GM23248 (cell line): ENCODE measurements around the gene TSPYL2. TPM values are rescaled to one million over a fixed set of nuclear protein-coding genes. Genes with fewer than 3 reads are reported as not detected.

Experiments used
- DNase-seq: peaks from one replicate; pipeline ENCODE4 v3.0.0-alpha.2; 2015
- H2AFZ ChIP-seq: fragments of 200-600 bp; sonication (generic); 2 replicates; pipeline ENCODE4 v1.6.1; 2016; ENCODE audit warnings: antibody characterized with exemption
- H3F3A ChIP-seq: fragments of 200-600 bp; sonication (generic); 2 replicates; pipeline ENCODE4 v1.6.1; 2016; ENCODE audit warnings: mild to moderate bottlenecking, antibody characterized with exemption, mixed run types; ENCODE audit not compliant: insufficient read depth
- H3K27ac ChIP-seq: fragments of 200-600 bp; sonication (generic); 2 replicates; pipeline ENCODE4 v1.5.1; 2016; ENCODE audit warnings: mild to moderate bottlenecking
- H3K27me3 ChIP-seq: fragments of 200-600 bp; sonication (generic); replicated peaks from 2 replicates; pipeline ENCODE4 v1.6.1; 2016; ENCODE audit warnings: mild to moderate bottlenecking; ENCODE audit not compliant: insufficient read depth
- H3K36me3 ChIP-seq: fragments of 200-600 bp; sonication (generic); 2 replicates; pipeline ENCODE4 v1.6.1; 2016; ENCODE audit warnings: low read depth, mild to moderate bottlenecking
- H3K4me1 ChIP-seq: fragments of 200-600 bp; sonication (generic); 2 replicates; pipeline ENCODE4 v1.6.1; 2016; ENCODE audit warnings: mild to moderate bottlenecking; ENCODE audit not compliant: insufficient read depth
- H3K4me2 ChIP-seq: fragments of 200-600 bp; sonication (generic); one replicate; pipeline ENCODE4 v1.6.1; 2016; ENCODE audit warnings: mild to moderate bottlenecking; ENCODE audit not compliant: unreplicated experiment
- H3K4me3 ChIP-seq: fragments of 200-600 bp; sonication (generic); 2 replicates; pipeline ENCODE4 v1.5.1; 2016; ENCODE audit warnings: mild to moderate bottlenecking
- H3K79me2 ChIP-seq: fragments of 200-600 bp; sonication (generic); 2 replicates; pipeline ENCODE4 v1.6.1; 2016; ENCODE audit warnings: mild to moderate bottlenecking; ENCODE audit not compliant: insufficient read depth
- H3K9ac ChIP-seq: fragments of 200-600 bp; sonication (generic); 2 replicates; pipeline ENCODE4 v1.6.1; 2016; ENCODE audit warnings: mild to moderate bottlenecking
- H3K9me2 ChIP-seq: fragments of 200-600 bp; sonication (generic); 2 replicates; pipeline ENCODE4 v1.6.1; 2016; ENCODE audit warnings: mixed run types, mild to moderate bottlenecking, moderate library complexity; ENCODE audit not compliant: insufficient read depth
- H3K9me3 ChIP-seq: fragments of 200-600 bp; sonication (generic); one replicate; pipeline ENCODE4 v1.6.1; 2017; ENCODE audit warnings: low read depth
- H4K20me1 ChIP-seq: fragments of 200-600 bp; sonication (generic); 2 replicates; pipeline ENCODE4 v1.6.0; 2016; ENCODE audit not compliant: insufficient read depth
- EZH2 ChIP-seq: fragments of 200-600 bp; sonication (generic); IDR thresholded peaks from 2 replicates; pipeline ENCODE4 v1.6.1; 2018; ENCODE audit warnings: antibody characterized with exemption, mild to moderate bottlenecking; ENCODE audit not compliant: insufficient read depth, poor library complexity, severe bottlenecking
- EZH2phosphoT487 ChIP-seq: fragments of 200-600 bp; sonication (generic); IDR thresholded peaks from 2 replicates; pipeline ENCODE4 v1.6.1; 2018; ENCODE audit warnings: antibody characterized with exemption, moderate library complexity, mild to moderate bottlenecking, low read depth; ENCODE audit not compliant: insufficient read depth
- WGBS, 2 experiments: methylation state at CpG; one replicate each; pipeline ENCODE4 v1.1.6; 2015 to 2017; ENCODE audit warnings: low lambda C conversion rate in 2 of 2, low coverage in 1 of 2; ENCODE audit errors: missing lambda C conversion rate in 2 of 2; 5-methylcytosine and 5-hydroxymethylcytosine counted together
- in situ Hi-C: fragments of 300-500 bp; cut with MboI; formaldehyde crosslinking; loops from 2 replicates; pipeline ENCODE4 v1.15.0; 2020
- polyA plus RNA-seq: library from polyadenylated mRNA; unstranded; fragments of >200 nt; fragmentation: Nextera tagmentation; extraction: Ambion mirVana; gene quantifications from 2 replicates; pipeline ENCODE4 v1.2.1, GENCODE V29; 2016
- total RNA-seq: library from RNA; depleted of rRNA; stranded (reverse); fragments of >200 nt; shearing (Covaris generic); gene quantifications from 2 replicates; pipeline ENCODE4 v1.2.3, GENCODE V29; 2014

The TSPYL2 gene
- total and polyA plus RNA-seq, 2 experiments from 2014 or later: 14.3 to 16.2 TPM

GRCh38 chrX:53089925-53090324 lies 7.8 kb downstream of the TSPYL2 start:
- Histone ChIP-seq H2AFZ (no peak overlapping the region), H4K20me1 (no peaks in the 10 kb centered on the region), H3K27me3 (no peaks in the 10 kb centered on the region), H3K9ac (no peak overlapping the region), H3F3A (peaks cover 9% of the 10 kb centered on the region), H3K9me2 (no peaks in the 10 kb centered on the region), H3K4me1 (peaks cover 4% of the 10 kb centered on the region; the same call in 1 of the 2 replicates), H3K4me3 (no peak overlapping the region), H3K9me3 (no peaks in the 10 kb centered on the region), H3K4me2 (no peak overlapping the region), H3K36me3 (no peaks in the 10 kb centered on the region; the same call in 1 of the 2 replicates), H3K79me2 (no peaks in the 10 kb centered on the region), H3K27ac (no peak overlapping the region)
- TF ChIP-seq EZH2phosphoT487 (no peak), EZH2 (no peak)
- 67 to 75% methylated on average over 2 of the region's 2 CpGs for WGBS, 2 experiments
- in situ Hi-C loops: no loop called here
- DNase-seq: no peak

- Histone ChIP-seq H3K79me2 (no peaks in the 10 kb centered on the region), H3K9me2 (no peaks in the 10 kb centered on the region), H4K20me1 (no peaks in the 10 kb centered on the region), H2AFZ (no peak overlapping the region), H3K4me1 (peaks cover 5% of the 10 kb centered on the region; the same call in 1 of the 2 replicates), H3K27ac (no peak overlapping the region), H3K4me2 (no peak overlapping the region), H3K4me3 (no peak overlapping the region), H3K9ac (no peak overlapping the region), H3K27me3 (no peaks in the 10 kb centered on the region), H3F3A (peaks cover 9% of the 10 kb centered on the region), H3K9me3 (no peaks in the 10 kb centered on the region), H3K36me3 (no peaks in the 10 kb centered on the region)
- in situ Hi-C loops: no loop called here
- WGBS, 2 experiments: 86% methylated on average over 2 of the region's 2 CpGs
- TF ChIP-seq EZH2phosphoT487 (no peak), EZH2 (no peak)
- DNase-seq: no peak
Observed at GRCh38 chrX:53091354-53091753, 9.2 kb downstream of the TSPYL2 start.

- H2AFZ ChIP-seq: peak overlapping the region; percentile 92
- no peaks in the 10 kb centered on the region for H3K9me2 ChIP-seq
- WGBS, 2 experiments: 0 to 1% methylated on average over 16 of the region's 16 CpGs
- peaks cover 9% of the 10 kb centered on the region for H3F3A ChIP-seq
- H3K9me3 ChIP-seq: no peaks in the 10 kb centered on the region
- no peaks in the 10 kb centered on the region for H3K36me3 ChIP-seq
- no peaks in the 10 kb centered on the region for H3K27me3 ChIP-seq
- no peaks in the 10 kb centered on the region for H3K79me2 ChIP-seq
- DNase-seq: peak; percentile 87
- peaks cover 5% of the 10 kb centered on the region; the same call in 1 of the 2 replicates for H3K4me1 ChIP-seq
- peak overlapping the region; percentile 87 for H3K27ac ChIP-seq
- H3K4me3 ChIP-seq: peak overlapping the region; percentile 89
- in situ Hi-C loops: no loop called here
- peak overlapping the region; percentile 84 for H3K4me2 ChIP-seq
- no peak for TF ChIP-seq EZH2phosphoT487
- TF ChIP-seq EZH2: no peak
- peak overlapping the region; percentile 76 for H3K9ac ChIP-seq
- no peaks in the 10 kb centered on the region for H4K20me1 ChIP-seq
Observed at GRCh38 chrX:53093177-53093655, 11.0 kb downstream of the TSPYL2 start.

GRCh38 chrX:53093748-53094581 lies 11.8 kb downstream of the TSPYL2 start, which contains the start of gene KANTR:
KANTR (plus strand) TSS chrX:53094142; CDS start chrX:53124273, 30,131 bp downstream.
- Histone ChIP-seq H3K79me2 (no peaks in the 10 kb centered on the region), H3K9me3 (no peaks in the 10 kb centered on the region), H3K4me2 (peak within 1 kb of the TSS; percentile 84), H3K27ac (peak within 1 kb of the TSS; percentile 87), H3K4me3 (peak within 1 kb of the TSS; percentile 89), H2AFZ (peak within 1 kb of the TSS; percentile 93), H4K20me1 (no peaks in the 10 kb centered on the region), H3F3A (peaks cover 7% of the 10 kb centered on the region), H3K36me3 (no peaks in the 10 kb centered on the region), H3K4me1 (peaks cover 5% of the 10 kb centered on the region; the same call in 1 of the 2 replicates), H3K27me3 (no peaks in the 10 kb centered on the region), H3K9me2 (no peaks in the 10 kb centered on the region), H3K9ac (peak within 1 kb of the TSS; percentile 85)
- WGBS, 2 experiments: 1 to 2% methylated on average over 22 to 38 of the region's 67 CpGs
- TF ChIP-seq EZH2 (no peak), EZH2phosphoT487 (no peak)
- DNase-seq: peak; percentile 94
- in situ Hi-C loops: no loop called here
